OCI-LY7 (cell line): ENCODE measurements around the gene GNLY. TPM values are rescaled to one million over a fixed set of nuclear protein-coding genes. Genes with fewer than 3 reads are reported as not detected.

Experiments
- BruUV-seq: library from RNA; stranded (reverse); fragments of 400-500 nt; replicated peaks from 2 replicates; lab custom pipeline; 2021; lab: Mats Ljungman, UMichigan
- CTCF ChIA-PET: fragments of 300-600 bp; sonication (Branson Sonifier 250); formaldehyde crosslinking; loops from one replicate; lab custom pipeline; 2022; ENCODE audit warnings: antibody characterized with exemption; ENCODE audit not compliant: unreplicated experiment; lab: Charles Lee
- POLR2A ChIA-PET: fragments of 300-600 bp; sonication (Branson Sonifier 250); formaldehyde crosslinking; loops from one replicate; lab custom pipeline; 2022; ENCODE audit warnings: antibody characterized with exemption; lab: Charles Lee
- DNase-seq: peaks from one replicate; pipeline ENCODE4 v3.0.0-alpha.2; 2015; ENCODE audit warnings: low spot score
- H2AFZ ChIP-seq: fragments of 200-600 bp; sonication (generic), shearing (Covaris generic); 2 replicates; pipeline ENCODE4 v1.6.1; 2014; ENCODE audit warnings: mild to moderate bottlenecking, antibody characterized with exemption, low read length, moderate library complexity
- H3K27ac ChIP-seq: fragments of 200-600 bp; sonication (generic); 2 replicates; pipeline ENCODE4 v1.5.1; 2014; ENCODE audit warnings: mixed run types, low read depth, mild to moderate bottlenecking, moderate library complexity, low read length, inconsistent platforms; ENCODE audit not compliant: poor library complexity, severe bottlenecking
- H3K36me3 ChIP-seq: fragments of 200-600 bp; sonication (generic); 2 replicates; pipeline ENCODE4 v1.6.1; 2014; ENCODE audit warnings: mild to moderate bottlenecking, antibody characterized with exemption, low read length, moderate library complexity, mixed read lengths; ENCODE audit not compliant: insufficient read depth
- H3K4me1 ChIP-seq: fragments of 200-600 bp; sonication (generic); 2 replicates; pipeline ENCODE4 v1.5.1; 2014; ENCODE audit warnings: mild to moderate bottlenecking, low read length; ENCODE audit not compliant: insufficient read depth, poor library complexity, severe bottlenecking
- H3K4me2 ChIP-seq: fragments of 200-600 bp; sonication (generic); 2 replicates; pipeline ENCODE4 v1.6.1; 2014; ENCODE audit warnings: mild to moderate bottlenecking, low read length
- H3K4me3 ChIP-seq: fragments of 200-600 bp; sonication (generic); 2 replicates; pipeline ENCODE4 v1.5.1; 2014; ENCODE audit warnings: mild to moderate bottlenecking, low read depth, low read length; ENCODE audit not compliant: poor library complexity, severe bottlenecking
- H3K79me2 ChIP-seq: fragments of 200-600 bp; sonication (generic); 2 replicates; pipeline ENCODE4 v1.6.1; 2016; ENCODE audit warnings: low read depth, mild to moderate bottlenecking, low read length, moderate library complexity, mixed read lengths; ENCODE audit not compliant: insufficient read depth
- H3K9me2 ChIP-seq: fragments of 200-600 bp; sonication (generic); 2 replicates; pipeline ENCODE4 v1.6.1; 2016; ENCODE audit warnings: mild to moderate bottlenecking, low read length, mixed read lengths; ENCODE audit not compliant: insufficient read depth
- H3K9me3 ChIP-seq: fragments of 200-600 bp; sonication (generic); 2 replicates; pipeline ENCODE4 v1.6.1; 2014; ENCODE audit warnings: mild to moderate bottlenecking, mixed run types, low read length, mixed read lengths
- H4K20me1 ChIP-seq: fragments of 200-600 bp; sonication (generic); 2 replicates; pipeline ENCODE4 v1.6.1; 2014; ENCODE audit warnings: mild to moderate bottlenecking, antibody characterized with exemption, low read length, moderate library complexity, mixed read lengths; ENCODE audit not compliant: insufficient read depth
- EZH2phosphoT487 ChIP-seq: fragments of 200-600 bp; sonication (generic); IDR thresholded peaks from 2 replicates; pipeline ENCODE4 v1.6.1; 2018; ENCODE audit warnings: low read depth, borderline replicate concordance, mild to moderate bottlenecking, mixed run types, antibody characterized with exemption, low read length, moderate library complexity, mixed read lengths
- intact Hi-C: fragments of 100-400 bp; cut with micrococcal nuclease; formaldehyde crosslinking; loops from one replicate; pipeline ENCODE4 v1.10.0; 2022; ENCODE audit not compliant: unreplicated experiment
- total RNA-seq, 2 experiments: library from RNA; depleted of rRNA in 1 of 2; stranded (reverse); fragments of >200 nt in 1 of 2; shearing (Covaris generic) in 1 of 2; gene quantifications; 2 replicates each; pipeline ENCODE4 v1.2.3, GENCODE V29; 2014 to 2022
- TF ChIP-seq, protein P1 (sequence below): fragments of 200-600 bp; sonication (generic); conservative IDR thresholded peaks from 2 replicates; pipeline ENCODE4 v1.5.1; 2014; ENCODE audit warnings: mild to moderate bottlenecking, antibody characterized with exemption, low read length, moderate library complexity, mixed read lengths

The GNLY gene
- total RNA-seq, 2 experiments from 2014 or later = not detected

- Histone ChIP-seq H3K9me3 (no peaks in the 10 kb centered on the region), H4K20me1 (no peaks in the 10 kb centered on the region), H3K9me2 (no peaks in the 10 kb centered on the region), H2AFZ (no peak overlapping the region), H3K4me3 (no peak overlapping the region), H3K4me2 (no peak overlapping the region), H3K27ac (no peak overlapping the region), H3K36me3 (no peaks in the 10 kb centered on the region), H3K4me1 (peaks cover 3% of the 10 kb centered on the region), H3K79me2 (no peaks in the 10 kb centered on the region)
- no TSS peak for BruUV-seq
- TF ChIP-seq, protein P1, sequence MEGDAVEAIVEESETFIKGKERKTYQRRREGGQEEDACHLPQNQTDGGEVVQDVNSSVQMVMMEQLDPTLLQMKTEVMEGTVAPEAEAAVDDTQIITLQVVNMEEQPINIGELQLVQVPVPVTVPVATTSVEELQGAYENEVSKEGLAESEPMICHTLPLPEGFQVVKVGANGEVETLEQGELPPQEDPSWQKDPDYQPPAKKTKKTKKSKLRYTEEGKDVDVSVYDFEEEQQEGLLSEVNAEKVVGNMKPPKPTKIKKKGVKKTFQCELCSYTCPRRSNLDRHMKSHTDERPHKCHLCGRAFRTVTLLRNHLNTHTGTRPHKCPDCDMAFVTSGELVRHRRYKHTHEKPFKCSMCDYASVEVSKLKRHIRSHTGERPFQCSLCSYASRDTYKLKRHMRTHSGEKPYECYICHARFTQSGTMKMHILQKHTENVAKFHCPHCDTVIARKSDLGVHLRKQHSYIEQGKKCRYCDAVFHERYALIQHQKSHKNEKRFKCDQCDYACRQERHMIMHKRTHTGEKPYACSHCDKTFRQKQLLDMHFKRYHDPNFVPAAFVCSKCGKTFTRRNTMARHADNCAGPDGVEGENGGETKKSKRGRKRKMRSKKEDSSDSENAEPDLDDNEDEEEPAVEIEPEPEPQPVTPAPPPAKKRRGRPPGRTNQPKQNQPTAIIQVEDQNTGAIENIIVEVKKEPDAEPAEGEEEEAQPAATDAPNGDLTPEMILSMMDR = no peak
- TF ChIP-seq EZH2phosphoT487 = no peak
- ChIA-PET POLR2A (no interaction called here), CTCF (interaction anchor here (0.6 kb wide), 1 partner anchor 693 kb away, joined by 3 read pairs; no protein-coding TSS in a partner anchor)
- DNase-seq = no peak
- intact Hi-C loops = no loop called here
Measured at GRCh38 chr2:85674417-85674816, 19.7 kb upstream of the GNLY start.

DNA sequence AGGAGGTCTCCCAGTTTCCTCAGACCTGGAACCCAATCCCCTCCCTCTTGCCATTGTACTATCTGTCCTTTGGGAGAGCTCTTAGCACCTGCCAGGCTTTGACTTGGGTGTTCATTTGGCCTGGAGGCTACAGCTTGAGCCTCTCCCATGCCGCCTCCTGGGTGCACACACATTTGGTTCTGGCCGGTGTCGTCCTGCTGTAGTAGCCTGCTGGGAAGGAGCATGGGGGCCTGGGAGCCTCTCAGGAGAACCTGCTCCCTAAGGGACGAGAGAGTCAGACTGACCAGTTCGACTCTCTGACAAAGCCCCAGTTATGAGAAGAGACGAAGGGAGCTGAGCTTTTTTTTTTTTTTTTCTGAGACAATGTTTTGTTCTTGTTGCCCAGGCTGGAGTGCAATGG, 18.7 kb upstream of the GNLY start:
- no peaks in the 10 kb centered on the region for H3K79me2 ChIP-seq
- intact Hi-C loops = no loop called here
- H3K27ac ChIP-seq = no peak overlapping the region
- ChIA-PET POLR2A (no interaction called here), CTCF (no interaction called here)
- DNase-seq = no peak
- no peaks in the 10 kb centered on the region for H3K9me2 ChIP-seq
- no peaks in the 10 kb centered on the region for H3K4me1 ChIP-seq
- BruUV-seq = no TSS peak
- H3K4me3 ChIP-seq = no peak overlapping the region
- no peaks in the 10 kb centered on the region for H3K9me3 ChIP-seq
- no peak overlapping the region for H2AFZ ChIP-seq
- H3K36me3 ChIP-seq = no peaks in the 10 kb centered on the region
- H3K4me2 ChIP-seq = no peak overlapping the region
- TF ChIP-seq, protein P1 = no peak
- TF ChIP-seq EZH2phosphoT487 = no peak
- no peaks in the 10 kb centered on the region for H4K20me1 ChIP-seq

DNA sequence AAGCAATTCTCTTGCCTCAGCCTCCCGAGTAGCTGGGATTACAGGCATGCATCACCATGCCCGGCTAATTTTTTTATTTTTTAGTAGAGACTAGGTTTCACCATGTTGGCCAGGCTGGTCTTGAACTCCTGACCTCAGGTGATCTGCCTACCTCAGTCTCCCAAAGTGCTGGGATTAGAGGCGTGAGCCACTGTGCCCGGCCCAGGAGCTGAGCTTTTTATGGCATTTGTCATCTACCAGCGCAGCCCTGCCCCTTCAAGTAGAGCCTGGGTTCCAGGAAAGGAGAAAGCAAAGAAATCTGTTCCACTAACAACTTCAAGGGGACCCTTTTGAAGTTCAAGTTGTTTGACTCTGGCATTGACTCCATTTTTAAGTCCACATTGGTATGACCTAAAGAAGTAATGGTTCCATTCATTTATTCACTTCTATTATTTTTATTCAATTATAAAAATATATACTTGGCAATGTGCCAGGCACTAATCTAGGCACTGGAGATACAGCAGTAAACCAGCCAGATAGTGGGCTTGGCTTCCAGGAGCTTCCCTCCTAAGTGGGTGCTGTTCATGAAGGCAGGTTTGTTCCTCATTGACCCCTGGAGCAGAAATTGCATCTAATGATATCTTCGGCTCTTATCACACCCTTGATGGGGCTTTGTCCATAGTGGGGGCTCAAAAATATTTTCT, 18.2 kb upstream of the GNLY start:
- Histone ChIP-seq H3K4me3 (no peak overlapping the region), H4K20me1 (no peaks in the 10 kb centered on the region), H3K9me3 (no peaks in the 10 kb centered on the region), H3K79me2 (no peaks in the 10 kb centered on the region), H3K9me2 (no peaks in the 10 kb centered on the region), H3K4me1 (no peaks in the 10 kb centered on the region), H2AFZ (no peak overlapping the region), H3K4me2 (no peak overlapping the region), H3K27ac (no peak overlapping the region), H3K36me3 (no peaks in the 10 kb centered on the region)
- POLR2A ChIA-PET = no interaction called here
- TF ChIP-seq, protein P1 = no peak
- TF ChIP-seq EZH2phosphoT487 = no peak
- intact Hi-C loops = no loop called here
- DNase-seq = no peak
- CTCF ChIA-PET = no interaction called here
- no TSS peak for BruUV-seq
